ENCODE results near the gene JDP2.

JDP2 gene

DNA sequence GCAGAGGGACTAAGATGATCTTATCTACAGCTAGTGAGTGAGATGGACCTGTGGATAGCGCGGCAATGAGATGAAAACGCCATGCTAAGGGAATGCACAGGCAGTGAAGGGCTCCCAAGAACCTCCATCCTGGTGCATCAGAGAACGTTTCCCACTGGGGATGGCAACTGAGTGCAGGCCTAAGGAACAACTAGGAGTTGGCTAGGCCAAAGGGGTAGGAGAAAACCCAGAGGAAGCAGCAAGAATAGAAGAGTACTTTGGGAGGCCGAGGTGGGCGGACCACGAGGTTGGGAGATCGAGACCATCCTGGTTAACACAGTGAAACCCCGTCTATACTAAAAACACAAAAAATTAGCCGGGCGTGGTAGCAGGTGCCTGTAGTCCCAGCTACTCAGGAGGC, 69.9 kb downstream of the JDP2 start:
- TF ChIP-seq, protein P1, sequence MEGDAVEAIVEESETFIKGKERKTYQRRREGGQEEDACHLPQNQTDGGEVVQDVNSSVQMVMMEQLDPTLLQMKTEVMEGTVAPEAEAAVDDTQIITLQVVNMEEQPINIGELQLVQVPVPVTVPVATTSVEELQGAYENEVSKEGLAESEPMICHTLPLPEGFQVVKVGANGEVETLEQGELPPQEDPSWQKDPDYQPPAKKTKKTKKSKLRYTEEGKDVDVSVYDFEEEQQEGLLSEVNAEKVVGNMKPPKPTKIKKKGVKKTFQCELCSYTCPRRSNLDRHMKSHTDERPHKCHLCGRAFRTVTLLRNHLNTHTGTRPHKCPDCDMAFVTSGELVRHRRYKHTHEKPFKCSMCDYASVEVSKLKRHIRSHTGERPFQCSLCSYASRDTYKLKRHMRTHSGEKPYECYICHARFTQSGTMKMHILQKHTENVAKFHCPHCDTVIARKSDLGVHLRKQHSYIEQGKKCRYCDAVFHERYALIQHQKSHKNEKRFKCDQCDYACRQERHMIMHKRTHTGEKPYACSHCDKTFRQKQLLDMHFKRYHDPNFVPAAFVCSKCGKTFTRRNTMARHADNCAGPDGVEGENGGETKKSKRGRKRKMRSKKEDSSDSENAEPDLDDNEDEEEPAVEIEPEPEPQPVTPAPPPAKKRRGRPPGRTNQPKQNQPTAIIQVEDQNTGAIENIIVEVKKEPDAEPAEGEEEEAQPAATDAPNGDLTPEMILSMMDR (IDR thresholded peaks at IDR 0.05; ENCODE audit: extremely low read depth, insufficient read depth, missing control alignments): no peak
- in situ Hi-C loops (cut with MboI; ENCODE audit: low pct_unique_long_range_greater_than_20kb, low sequenced_read_pairs, unreplicated experiment): loop anchor here (25.0 kb wide), 1 partner anchor 360 kb away; the partner anchor contains the start of gene NEK9

DNA sequence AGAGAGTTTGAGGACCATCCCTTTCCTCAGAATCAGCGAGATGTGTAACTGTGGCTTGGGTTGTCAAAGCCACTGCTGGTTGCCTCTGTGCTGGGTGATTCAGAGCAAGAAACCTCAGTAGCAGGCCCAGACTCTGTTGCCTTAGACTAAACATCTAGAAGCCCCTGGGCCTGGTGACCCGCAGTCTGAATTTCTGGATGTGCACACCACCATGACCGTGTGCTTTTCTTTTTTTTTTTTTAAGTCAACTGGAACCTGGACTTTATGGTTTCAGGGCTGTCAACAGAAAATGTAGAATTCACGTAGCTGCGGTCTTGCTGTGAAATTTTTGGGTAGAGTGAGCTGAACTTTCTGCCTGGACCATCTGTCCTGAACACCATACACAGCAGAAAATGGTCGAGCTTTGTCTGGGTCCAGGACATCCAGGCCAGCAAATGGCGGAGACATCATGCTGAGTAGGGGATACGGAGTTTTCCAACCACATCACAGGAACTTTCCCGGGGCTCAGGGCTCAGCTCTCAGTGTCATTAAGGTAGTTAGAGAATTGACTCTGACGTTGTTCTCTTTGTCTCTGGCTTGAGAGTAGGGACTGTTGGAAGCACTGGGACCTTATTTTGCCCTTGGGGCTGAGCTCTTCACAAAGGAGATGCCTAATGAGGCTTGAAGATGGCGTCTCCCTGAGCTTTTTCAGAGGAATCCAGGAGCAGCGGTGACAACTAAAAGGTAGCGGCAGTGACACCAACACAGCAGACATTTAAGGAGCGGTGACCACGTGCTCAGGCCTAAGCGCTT, 71.5 kb downstream of the JDP2 start:
- TF ChIP-seq, protein P1 (IDR thresholded peaks at IDR 0.05; ENCODE audit: extremely low read depth, insufficient read depth, missing control alignments): no peak
- DNase-seq (ENCODE audit: low spot score): peak; percentile 70
- in situ Hi-C loops (cut with MboI; ENCODE audit: low pct_unique_long_range_greater_than_20kb, low sequenced_read_pairs, unreplicated experiment): loop anchor here (25.0 kb wide), 1 partner anchor 362 kb away; the partner anchor contains the start of gene NEK9

More for the DNA sequence above, 69.9 kb downstream of the JDP2 start:
- DNase-seq (ENCODE audit: low spot score): no peak

DNA sequence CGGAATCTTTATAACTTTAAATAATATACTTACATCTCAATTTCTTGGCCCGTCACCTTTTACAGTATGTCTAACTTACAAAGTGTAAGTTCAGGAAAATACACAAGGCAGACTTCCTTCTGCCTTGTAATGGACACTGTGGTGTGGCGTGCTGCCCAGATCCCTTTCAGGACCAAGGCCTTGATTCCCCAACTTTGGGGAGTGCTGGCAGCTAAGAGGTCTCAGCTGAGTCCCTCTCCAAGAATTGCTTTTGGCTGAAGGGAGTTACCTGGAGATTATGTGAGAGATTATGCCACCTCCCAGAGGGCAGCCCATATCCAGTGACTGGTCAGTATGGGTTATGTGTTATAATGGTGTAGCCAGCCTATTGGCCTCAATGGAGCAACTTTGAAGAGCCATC, 73.3 kb downstream of the JDP2 start:
- in situ Hi-C loops (cut with MboI; ENCODE audit: low pct_unique_long_range_greater_than_20kb, low sequenced_read_pairs, unreplicated experiment): no loop called here
- TF ChIP-seq, protein P1 (IDR thresholded peaks at IDR 0.05; ENCODE audit: extremely low read depth, insufficient read depth, missing control alignments): no peak
- DNase-seq (ENCODE audit: low spot score): no peak

DNA sequence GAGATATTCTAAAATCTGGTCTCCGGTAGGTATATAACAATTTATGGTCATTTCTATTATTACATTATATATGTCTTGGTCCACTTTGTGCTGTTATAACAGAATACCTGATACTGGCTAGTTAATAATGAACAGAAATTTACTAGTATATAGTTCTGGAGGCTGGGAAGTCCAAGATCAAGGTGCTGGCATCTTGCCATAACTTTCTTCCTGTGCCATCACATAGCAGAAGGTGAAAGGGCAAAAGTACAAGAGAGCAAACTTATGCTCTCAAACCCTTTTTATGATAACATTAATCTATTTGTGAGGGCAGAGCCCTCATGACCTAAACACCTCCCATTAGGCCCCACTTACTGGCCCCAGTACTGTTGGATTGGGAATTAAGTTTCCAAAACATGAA, 76.6 kb downstream of the JDP2 start:
- in situ Hi-C loops (cut with MboI; ENCODE audit: low pct_unique_long_range_greater_than_20kb, low sequenced_read_pairs, unreplicated experiment): no loop called here
- DNase-seq (ENCODE audit: low spot score): no peak
- TF ChIP-seq, protein P1 (IDR thresholded peaks at IDR 0.05; ENCODE audit: extremely low read depth, insufficient read depth, missing control alignments): no peak

DNA sequence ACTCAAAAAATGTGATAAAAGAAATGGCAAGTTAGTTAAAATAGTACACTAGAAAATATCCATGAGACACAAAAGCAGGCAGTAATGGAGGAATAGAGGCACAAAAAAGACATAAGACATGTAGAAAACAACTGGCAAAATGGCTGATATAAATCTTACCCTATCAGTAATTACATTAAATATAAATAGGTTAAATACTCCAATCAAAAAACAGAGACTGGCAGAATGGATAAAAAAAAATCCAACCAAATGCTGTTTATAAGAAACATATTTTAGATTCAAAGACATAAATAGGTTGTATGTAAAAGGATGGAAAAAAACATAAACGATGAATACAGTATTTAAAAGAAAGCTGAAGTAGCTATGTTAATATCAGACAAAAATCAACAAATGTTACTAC, 79.1 kb downstream of the JDP2 start:
- TF ChIP-seq, protein P1 (IDR thresholded peaks at IDR 0.05; ENCODE audit: extremely low read depth, insufficient read depth, missing control alignments): no peak
- in situ Hi-C loops (cut with MboI; ENCODE audit: low pct_unique_long_range_greater_than_20kb, low sequenced_read_pairs, unreplicated experiment): no loop called here
- no peak for DNase-seq (ENCODE audit: low spot score)

DNA sequence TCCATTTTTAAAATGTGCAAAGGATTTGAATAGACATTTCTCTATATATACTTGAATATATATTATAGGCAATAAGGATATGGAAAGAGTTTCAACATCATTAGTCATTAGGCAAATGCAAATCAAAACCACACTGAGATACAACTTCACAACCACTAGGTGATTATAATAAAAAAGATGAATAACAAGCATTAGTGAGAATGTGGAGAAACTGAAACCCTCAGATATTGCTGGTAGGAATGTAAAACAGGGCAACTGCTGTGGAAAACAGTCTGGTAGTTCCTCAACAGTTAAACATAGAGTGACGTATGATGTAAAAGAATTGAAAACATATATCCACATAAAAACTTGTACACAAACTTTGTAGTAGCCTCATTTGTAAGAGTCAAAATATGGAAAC, 82.7 kb downstream of the JDP2 start:
- DNase-seq (ENCODE audit: low spot score): no peak
- in situ Hi-C loops (cut with MboI; ENCODE audit: low pct_unique_long_range_greater_than_20kb, low sequenced_read_pairs, unreplicated experiment): no loop called here
- TF ChIP-seq, protein P1 (IDR thresholded peaks at IDR 0.05; ENCODE audit: extremely low read depth, insufficient read depth, missing control alignments): no peak

Measured in GM13977 (cell line).